HUDEP-2 (cell line): Measurements from ENCODE around the gene GPC3.

ENCODE experiments used
- DNase-seq, 76 experiments: peaks; one replicate each; lab custom pipeline; 2025; ENCODE audit not compliant: unreplicated experiment in 76 of 76; lab: John Stamatoyannopoulos, UW

The GPC3 gene

GRCh38 chrX:133661962-133662839, 323.2 kb downstream of the GPC3 start:
- DNase-seq = no peak

- no peak for DNase-seq
These were observed 325.1 kb downstream of the GPC3 start for GRCh38 chrX:133660281-133660680.

DNA sequence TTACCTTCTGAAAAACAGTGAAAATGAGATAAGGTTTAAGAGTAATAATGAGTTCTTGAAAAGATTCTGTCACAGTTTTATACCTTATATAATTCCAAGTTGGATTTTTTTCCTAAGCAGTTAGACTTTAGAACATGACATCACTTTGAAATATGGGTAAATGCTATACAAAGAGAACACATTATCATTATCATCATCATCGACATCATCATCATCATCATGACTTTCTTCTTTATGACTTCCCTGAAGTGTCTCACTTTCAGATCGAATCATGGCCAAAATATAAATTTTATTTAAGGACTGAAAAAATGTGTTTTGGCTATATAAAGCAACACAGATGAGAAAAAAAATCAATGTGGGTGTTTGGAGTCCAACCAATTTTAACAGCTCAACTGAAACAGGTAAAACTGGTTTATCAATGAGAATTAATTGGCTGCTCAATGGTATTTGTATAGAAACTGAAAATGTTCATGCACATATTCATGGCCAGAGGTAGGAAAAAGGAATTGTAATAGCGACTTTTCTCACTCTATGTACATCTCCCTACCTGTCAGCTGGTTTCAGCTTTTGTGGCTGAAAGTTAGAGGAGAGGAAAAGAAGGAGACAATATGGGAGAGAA, 327.0 kb downstream of the GPC3 start:
- DNase-seq = no peak

- no peak for DNase-seq
These were observed 329.8 kb downstream of the GPC3 start for GRCh38 chrX:133655275-133656265.

DNA sequence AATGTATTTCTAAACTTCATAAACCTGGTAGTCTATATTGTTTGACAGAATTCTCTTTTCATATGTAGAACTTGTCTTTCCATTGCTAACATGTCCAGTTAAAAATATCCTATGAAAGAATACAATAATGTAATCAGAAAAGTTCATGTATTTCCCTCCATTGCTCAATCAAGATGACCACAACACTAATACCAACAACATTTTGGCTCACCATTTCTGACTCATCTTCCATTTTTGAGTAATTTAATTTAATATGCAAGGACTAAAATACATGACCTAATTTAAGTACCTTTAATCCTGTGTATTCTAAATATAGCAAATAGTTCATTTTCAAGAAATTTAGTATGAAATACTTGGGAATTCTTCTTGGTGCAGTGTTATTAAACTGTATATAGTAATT, 330.6 kb downstream of the GPC3 start:
- DNase-seq = no peak

DNA sequence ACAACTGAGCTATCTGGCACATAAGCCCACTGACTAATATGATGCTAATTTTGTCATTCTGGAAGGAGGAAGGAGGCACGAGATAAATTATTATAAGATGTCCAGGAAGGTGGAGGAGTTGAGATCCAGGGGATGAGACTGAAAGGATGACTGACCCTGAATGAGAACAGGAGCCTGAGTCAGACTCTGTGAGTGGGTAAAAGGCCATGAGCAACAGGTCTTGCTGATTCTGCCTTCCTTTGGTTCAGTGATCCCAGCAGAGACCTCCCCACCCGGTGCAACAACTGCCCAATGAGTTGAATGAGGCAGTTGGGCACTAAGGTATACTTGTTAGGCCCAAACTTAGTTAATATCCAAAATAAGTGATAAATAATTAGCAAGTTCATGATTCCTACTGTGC, 332.0 kb downstream of the GPC3 start:
- DNase-seq = no peak

- no peak for DNase-seq
These were observed 333.2 kb downstream of the GPC3 start for GRCh38 chrX:133652185-133652584.

DNA sequence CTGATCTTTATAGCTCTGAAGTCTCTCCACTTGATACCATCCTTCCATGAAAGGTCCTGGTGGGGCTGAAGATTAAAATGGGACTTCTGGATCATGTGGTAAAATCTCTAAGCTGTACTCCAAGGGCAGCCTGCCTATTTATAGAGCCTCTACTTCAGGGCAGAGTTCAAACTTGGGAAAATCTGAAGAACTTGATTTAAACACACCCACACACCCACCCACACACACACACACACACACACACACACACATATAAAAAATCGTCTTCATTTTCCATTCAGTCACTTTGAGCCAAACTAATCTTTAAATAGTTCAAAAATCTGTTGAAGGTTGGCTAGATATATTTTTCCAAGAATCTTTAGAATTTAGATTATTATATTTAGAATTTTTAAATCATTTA, 335.2 kb downstream of the GPC3 start:
- DNase-seq = no peak

DNA sequence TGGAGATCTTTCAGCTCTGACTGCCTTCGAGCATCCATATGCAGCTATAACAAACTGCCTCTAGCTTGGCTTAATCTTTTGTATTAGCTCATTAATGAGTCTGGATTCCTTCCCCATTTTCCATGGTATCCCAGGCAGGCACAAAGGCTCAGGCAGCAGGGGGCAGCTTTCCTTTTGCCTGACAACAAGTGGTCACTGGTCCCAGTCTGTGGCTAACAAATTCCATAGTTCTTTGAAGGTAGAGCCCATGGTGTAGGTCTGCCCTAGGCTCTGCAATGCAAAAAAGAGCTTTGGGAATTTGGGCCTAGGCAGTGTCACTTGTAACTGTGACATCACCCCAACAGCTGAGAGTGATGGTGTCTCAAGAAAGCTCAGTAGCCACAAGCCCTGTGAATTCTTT, 335.7 kb downstream of the GPC3 start:
- no peak for DNase-seq

- no peak for DNase-seq
These were observed 336.8 kb downstream of the GPC3 start for GRCh38 chrX:133648594-133648993.

GRCh38 chrX:133646719-133647116, 338.7 kb downstream of the GPC3 start:
- DNase-seq = no peak

DNA sequence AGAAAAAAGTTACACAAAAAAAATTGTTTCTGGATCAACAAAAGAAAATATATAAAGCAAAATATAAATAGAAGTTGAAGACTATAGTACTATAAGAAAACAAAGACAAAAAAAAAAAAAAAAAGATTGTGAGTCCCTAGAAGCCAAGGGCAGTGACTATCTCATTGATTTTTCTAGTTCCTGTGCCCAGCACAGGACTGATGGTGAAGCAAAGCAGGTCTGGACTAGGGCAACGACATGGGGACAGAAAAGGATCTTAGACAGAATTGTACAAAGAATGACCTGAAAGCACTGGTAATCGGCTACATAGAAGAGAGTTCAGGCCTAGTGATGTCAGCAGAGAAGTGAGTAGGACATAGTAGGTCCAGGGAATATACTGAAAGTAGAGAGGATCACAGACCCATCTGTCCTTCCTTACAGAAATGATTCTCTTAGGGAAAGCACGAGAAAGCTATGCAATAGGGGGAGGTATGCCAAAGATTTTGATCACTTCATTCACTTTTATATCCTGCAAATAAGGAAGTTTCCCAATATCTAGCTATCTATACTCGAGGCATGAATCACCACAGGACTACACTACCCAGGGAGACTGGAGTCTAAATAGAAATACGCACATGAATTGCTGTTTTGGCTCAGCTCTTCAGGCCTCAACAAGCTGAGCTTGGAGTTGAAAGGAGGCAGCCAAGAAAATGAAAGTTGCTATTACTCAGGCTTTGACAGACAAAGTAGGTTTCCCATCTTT, 339.2 kb downstream of the GPC3 start:
- DNase-seq = no peak

DNA sequence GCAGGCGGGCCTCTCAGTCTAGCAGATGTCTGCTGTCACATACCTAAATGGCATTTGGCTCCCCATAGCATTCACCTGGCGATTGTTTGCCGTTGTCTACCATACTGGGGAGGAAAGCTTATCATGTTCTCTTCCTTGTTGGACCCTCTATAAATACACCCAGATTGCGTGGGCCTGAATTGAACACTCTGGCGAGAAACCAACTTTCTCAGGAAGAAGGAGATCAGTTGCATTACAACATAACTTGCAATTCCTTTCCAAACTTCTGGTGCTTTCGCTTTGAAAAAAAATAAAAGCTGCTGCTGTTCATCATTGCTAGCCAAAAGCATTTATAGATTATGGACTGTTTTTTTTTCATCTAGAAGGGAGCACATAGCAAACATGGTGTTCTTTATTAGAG, 340.1 kb downstream of the GPC3 start:
- no peak for DNase-seq

DNA sequence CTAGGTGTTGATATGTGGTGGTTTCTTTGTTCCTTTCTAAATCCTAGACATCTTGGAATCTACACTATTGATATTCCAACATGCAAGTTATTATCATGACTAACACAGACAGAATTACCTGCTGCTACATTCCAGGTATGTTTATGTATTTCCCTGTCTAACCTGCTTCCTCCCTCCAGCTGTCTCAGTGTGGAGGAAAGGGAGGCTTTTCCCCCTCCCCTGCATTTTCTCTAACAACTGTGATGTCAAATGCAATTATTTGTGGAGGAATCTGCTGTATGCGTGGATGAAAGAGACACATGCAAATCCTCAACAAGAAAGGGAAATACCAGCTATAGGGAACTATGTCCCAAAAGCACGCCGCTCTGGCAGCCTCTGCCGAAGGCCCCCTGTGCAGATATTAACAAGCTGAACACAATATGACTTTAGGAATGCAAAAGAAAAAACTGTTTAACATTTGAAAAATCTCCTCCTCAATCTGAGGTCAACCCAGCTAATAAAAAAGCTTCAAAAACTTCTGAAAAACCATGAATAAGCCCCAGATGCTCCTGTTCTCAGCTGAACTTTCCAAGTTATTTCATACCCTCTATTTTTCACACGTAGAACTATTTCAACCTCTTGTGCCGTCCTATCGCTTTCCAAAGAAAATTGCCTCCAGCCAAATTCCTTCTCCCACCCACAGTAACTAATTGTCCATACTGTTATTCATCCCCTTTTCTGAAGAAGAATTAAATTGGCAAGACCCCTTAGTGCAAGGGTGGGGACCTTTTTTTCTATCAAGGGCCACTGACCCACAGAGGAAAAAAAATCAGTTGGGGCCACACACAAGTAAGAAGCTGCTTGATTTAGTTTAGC, 345.0 kb downstream of the GPC3 start:
- no peak for DNase-seq

DNA sequence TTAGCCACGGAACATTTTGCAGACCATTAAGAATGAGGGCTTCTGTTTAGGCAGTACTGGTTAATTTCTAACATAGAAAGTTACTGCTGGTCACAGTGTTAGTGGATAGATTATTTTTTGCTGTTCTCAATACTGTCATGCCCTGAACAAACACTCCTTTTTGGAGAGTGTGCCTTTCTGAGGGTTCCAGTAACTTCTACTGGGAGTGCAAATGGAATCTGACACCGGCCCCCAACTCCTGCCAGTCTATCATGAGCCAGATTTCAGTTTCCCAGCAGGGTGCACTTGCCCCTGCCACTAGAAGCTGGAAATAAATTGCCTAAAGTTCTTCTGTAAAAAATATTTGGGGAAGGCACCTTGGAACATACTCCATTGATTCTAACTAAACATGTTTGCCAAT, 345.7 kb downstream of the GPC3 start:
- DNase-seq = no peak

- DNase-seq = no peak
These were observed 347.1 kb downstream of the GPC3 start for GRCh38 chrX:133638285-133638684.

DNA sequence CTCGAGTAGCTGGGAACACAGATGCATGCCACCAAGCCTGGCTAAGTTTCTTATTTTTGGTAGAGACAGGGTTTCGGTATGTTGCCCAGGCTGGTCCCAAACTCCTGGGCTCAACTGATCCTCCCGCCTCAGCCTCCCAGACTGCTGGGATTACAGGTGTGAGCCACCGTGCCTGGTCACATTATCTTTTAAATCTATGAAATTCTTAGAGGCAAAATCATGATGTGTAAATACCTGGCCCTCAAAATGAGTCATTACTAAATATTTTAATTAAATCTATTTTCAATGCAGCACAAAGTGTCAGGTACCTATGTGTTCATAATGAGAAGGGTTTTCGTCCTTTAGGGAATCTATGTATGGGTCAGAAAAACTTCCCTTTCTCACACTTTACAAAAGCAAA, 347.6 kb downstream of the GPC3 start:
- DNase-seq = no peak

DNA sequence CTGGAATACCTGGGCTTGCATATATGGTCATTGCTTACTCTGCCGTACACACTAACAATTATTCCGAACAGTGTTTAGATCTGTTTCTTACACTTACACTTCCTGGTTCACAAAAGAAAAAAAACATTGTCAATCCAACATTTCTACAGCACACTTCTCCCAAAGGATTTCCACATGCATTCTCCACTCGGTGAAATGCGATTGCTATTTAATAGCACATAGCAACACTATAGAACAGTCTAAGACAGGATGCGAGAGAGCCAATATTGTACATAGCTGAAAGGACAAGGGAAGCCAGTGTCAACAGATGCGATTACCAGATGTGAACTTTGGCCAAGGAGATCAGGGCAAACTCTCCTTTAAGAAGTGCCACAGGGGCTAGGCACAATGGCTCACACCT, 349.4 kb downstream of the GPC3 start:
- DNase-seq = no peak

DNA sequence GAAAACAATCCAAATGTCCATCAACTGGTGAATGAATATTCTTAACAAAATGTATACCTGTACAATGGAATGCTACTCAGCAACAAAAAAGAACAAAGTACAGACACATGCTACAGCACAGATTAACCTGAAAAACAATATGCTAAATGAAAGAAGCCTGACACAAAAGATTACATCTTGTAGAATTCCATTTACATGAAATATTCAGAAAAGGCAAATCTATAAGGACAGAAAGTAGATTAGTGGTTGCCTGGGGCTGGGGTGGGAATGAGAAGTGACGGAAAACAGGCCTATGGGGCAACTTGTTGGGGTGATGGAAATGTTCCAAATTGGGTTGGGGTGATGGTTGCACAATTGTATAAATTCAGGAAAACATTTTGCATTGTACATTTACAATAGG, 351.0 kb downstream of the GPC3 start:
- DNase-seq = no peak

- no peak for DNase-seq
These were observed 351.4 kb downstream of the GPC3 start for GRCh38 chrX:133633950-133634349.
